Stomach smooth muscle (tissue), 2 donors: ENCODE measurements around the gene CHN2.

ENCODE experiments used
- H3K27ac ChIP-seq: one replicate; pipeline ENCODE4 v1.7.0; 2013; ENCODE audit warnings: mild to moderate bottlenecking, low read length, inconsistent platforms
- H3K27me3 ChIP-seq, 2 donors: one replicate each; pipeline ENCODE4 v1.7.0; 2013; ENCODE audit warnings: low read length in 2 of 2; ENCODE audit not compliant: insufficient read depth in 2 of 2, control insufficient read depth in 1 of 2
- H3K36me3 ChIP-seq, 2 donors: one replicate each; pipeline ENCODE4 v1.7.0; 2013; ENCODE audit warnings: low read length in 2 of 2; ENCODE audit not compliant: control insufficient read depth in 2 of 2, insufficient read depth in 2 of 2
- H3K4me1 ChIP-seq: one replicate; pipeline ENCODE4 v1.7.0; 2013; ENCODE audit warnings: low read length; ENCODE audit not compliant: control insufficient read depth, insufficient read depth
- H3K4me3 ChIP-seq, 2 donors: one replicate each; pipeline ENCODE4 v1.7.0; 2013; ENCODE audit warnings: low read length in 2 of 2
- H3K9ac ChIP-seq, 2 donors: one replicate each; pipeline ENCODE4 v1.7.0; 2013; ENCODE audit warnings: low read length in 2 of 2, mild to moderate bottlenecking in 1 of 2
- H3K9me3 ChIP-seq, 2 donors: one replicate each; pipeline ENCODE4 v1.7.0; 2013; ENCODE audit warnings: low read length in 2 of 2; ENCODE audit not compliant: control insufficient read depth in 2 of 2
- donor health status: healthy.
- donor health status: Pancreatic carcinoma.

Gene CHN2

DNA sequence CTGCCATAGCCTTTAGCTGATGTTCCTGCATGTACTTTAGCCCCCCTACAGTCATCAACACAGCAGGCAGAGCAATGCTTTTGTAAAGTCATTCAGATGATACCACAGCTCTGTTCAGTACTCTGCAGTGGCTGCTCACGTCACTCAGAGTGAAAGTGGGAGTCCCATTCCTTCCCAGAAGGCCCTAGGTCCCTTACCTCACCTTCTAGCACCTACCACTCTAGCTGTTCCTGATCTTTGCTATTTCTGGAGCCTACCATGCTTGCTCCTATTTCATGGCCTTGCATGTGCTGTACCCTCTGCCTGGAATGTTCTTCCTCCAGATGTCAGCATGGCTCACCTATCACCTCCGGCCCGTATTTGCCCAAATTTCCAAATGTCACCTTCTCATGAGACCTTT, 274.7 kb downstream of the CHN2 start:
- Histone ChIP-seq H3K27me3 (peaks cover 0 to 2% of the 10 kb centered on the region in 2 donors), H3K9ac (no peak overlapping the region), H3K27ac (no peak overlapping the region), H3K4me3 (no peak overlapping the region), H3K4me1 (no peaks in the 10 kb centered on the region), H3K36me3 (no peaks in the 10 kb centered on the region), H3K9me3 (no peaks in the 10 kb centered on the region)

DNA sequence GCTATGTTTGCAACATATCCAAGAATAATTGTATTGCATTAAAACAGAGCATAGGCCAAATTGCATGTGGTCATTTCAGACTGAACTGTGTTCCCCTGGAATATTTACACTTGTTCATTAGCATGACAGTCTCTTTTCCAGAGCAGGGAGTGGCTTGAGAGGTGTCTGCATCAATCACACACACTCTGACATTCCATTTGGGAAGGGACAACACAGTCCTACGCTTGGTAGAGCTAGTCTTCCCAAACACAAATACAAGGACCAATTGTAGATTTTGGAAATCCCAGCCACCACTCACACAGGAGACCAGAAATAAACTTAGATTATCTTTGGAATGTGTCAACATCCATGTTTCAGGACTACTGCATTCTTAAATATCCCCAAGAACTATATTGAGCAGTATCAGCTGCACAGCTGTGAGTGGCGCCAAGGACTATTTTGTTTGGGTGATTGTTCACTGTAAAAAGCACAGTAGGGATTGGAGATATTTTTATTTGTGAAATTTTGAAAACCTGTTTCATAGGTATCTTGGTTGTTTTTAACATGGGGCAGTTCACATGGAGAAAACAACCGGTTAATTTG, 275.5 kb downstream of the CHN2 start:
- Histone ChIP-seq H3K27me3 (peaks cover 0 to 2% of the 10 kb centered on the region in 2 donors), H3K9ac (no peak overlapping the region), H3K27ac (no peak overlapping the region), H3K4me1 (no peaks in the 10 kb centered on the region), H3K4me3 (no peak overlapping the region), H3K36me3 (no peaks in the 10 kb centered on the region), H3K9me3 (no peaks in the 10 kb centered on the region)

DNA sequence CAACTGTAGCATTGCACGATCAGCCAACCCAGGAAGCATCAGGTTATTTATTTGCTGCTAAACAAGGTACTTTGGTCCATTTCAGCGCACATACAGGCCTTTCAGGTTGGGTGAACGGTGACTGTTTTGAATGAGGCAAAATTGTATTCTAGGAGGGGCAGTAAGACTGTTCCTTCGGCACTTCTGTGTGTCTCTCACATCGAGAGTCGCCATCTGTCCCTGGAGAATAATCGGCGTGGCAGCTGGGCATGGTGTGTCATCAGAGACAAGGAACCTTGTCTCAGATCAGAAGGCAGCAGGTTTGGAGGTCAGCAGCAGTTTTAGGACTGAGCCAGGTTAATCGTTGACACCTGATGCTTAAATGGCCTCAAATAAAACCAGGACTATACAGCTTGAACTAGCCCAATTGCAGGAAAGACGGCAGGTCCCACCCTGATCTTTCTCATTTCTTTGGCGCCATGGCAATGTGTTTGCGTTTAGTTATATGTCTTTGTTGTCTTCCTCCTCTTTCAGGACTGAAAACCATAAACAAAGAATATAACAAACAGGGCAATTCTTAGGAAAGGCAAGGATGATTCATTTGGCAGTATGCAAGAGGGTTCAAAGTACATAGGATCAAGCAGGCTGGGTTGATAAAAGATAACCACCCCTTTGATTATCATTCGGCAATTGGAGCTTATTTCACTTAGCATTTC, 277.0 kb downstream of the CHN2 start:
- H3K9me3 ChIP-seq, result no peaks in the 10 kb centered on the region
- H3K27ac ChIP-seq, result no peak overlapping the region
- H3K4me3 ChIP-seq, result no peak overlapping the region
- no peaks in the 10 kb centered on the region for H3K4me1 ChIP-seq
- no peaks in the 10 kb centered on the region for H3K36me3 ChIP-seq
- no peak overlapping the region for H3K9ac ChIP-seq
- peaks cover 0 to 2% of the 10 kb centered on the region in 2 donors for H3K27me3 ChIP-seq

DNA sequence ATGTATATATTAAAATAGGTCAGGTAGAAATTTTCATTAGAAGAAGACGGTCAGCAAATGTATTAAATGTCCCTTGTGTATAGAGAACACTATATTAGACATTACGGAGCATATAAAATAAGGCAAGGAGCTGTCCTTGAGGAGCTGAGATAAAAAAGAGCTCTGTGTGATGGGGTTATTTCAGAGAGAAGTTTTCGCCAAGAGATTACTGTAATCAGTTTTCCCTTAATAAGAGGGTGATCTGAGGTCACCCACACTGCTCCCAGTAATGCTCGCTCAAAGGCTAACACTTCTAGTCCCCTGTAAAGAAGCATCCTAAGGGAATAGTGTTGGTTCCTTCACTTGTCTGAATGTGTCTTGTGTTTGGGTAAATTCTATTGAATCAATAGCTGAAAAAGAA, 282.3 kb downstream of the CHN2 start:
- Histone ChIP-seq H3K4me1 (peaks cover 18% of the 10 kb centered on the region), H3K9ac (no peak overlapping the region), H3K36me3 (no peaks in the 10 kb centered on the region), H3K27me3 (no peaks in the 10 kb centered on the region), H3K4me3 (no peak overlapping the region), H3K27ac (no peak overlapping the region), H3K9me3 (no peaks in the 10 kb centered on the region)

DNA sequence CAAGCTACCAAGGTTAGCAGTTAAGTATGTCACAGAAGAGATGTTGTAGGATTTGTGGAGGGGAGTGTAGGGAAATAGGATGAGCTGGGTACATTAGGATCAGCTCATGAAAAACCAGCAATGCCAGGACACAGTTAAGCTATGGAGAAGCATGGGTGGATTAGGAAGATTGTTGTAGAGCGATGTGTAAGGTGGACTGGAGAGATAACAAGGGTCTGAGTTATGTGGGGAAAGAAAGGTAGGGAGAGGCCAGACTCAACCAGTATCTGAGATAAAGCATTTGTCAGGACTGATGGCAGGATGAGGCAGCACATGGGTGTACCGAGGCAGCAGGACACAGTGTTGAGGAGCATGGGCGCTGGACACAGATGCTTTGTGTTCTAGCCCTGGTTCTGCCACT, 283.7 kb downstream of the CHN2 start:
- H3K9ac ChIP-seq, result no peak overlapping the region
- H3K27ac ChIP-seq, result no peak overlapping the region

DNA sequence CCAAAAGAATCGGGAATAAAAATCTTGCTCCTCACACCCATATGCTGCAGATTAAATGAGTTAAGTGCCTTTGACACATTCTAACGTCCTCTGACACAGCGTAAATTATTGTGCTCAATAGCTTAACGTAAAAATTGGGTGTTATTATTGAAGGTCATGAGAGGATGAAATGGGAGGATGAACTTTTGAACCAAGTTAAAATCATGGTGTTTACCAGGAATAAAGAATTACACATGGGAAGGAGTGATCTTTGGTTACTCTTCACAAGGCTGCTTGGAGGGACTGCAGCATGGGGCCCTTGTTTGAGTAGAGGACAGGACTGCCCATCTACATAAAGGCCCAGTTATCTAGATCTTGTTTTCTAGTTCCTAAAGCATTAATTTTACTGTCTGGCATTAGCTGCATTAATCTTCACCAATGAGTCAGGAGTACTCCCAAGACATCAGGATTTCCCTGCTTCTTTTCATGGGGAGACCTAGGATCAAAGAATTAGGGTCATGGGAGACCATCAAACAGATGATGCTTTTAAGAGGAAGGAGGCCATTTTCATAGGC, 284.2 kb downstream of the CHN2 start:
- Histone ChIP-seq H3K9me3 (no peaks in the 10 kb centered on the region), H3K36me3 (no peaks in the 10 kb centered on the region), H3K27ac (peak overlapping the region; percentile 85), H3K4me3 (no peak overlapping the region), H3K27me3 (no peaks in the 10 kb centered on the region), H3K4me1 (peaks cover 24% of the 10 kb centered on the region), H3K9ac (no peak overlapping the region)

More for the DNA sequence above, 283.7 kb downstream of the CHN2 start:
- no peaks in the 10 kb centered on the region for H3K9me3 ChIP-seq
- H3K4me3 ChIP-seq, result no peak overlapping the region
- no peaks in the 10 kb centered on the region for H3K27me3 ChIP-seq
- H3K4me1 ChIP-seq, result peaks cover 24% of the 10 kb centered on the region
- no peaks in the 10 kb centered on the region for H3K36me3 ChIP-seq

DNA sequence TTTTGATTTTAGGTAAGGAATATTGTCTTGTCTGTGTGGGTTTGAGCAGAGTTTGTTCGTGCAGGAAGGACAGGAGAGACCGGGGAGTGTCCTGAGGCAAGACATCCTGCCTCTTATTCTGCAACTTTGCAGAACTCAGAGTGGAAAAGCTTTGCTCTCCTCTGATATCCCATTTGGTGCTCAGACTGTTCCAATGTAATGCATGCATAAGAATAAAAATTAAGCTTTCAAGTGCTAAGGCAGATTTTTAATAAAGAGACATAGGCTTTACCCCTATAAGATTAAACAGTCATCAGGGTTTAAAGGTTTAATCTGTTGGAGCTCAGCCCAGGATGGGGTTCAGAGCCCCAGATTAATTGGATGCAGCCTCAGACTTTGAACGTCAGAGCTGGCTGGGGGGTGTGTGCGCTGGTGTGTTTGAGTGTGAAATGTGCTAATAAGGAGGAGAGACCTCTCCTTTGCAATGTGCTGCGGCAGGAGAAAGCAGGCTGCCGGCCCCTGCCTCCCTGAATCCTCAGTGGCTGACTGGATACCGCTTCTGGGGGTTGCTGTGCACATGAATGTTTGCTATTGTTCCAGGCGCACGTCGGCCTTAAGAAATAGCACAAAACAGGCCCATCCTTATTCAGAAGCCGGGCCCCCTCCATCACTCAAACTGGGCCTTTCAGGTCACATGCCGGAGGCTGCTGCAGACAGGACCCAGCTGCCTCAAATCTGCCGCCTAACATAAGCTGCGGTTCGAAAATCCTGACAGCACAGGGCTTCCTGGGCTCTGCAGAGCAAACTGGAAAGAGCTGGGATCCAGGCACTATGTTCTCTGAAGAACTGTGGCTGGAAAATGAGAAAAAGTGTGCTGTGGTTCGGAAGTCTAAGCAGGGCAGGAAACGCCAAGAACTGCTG, 285.0 kb downstream of the CHN2 start:
- Histone ChIP-seq H3K4me1 (peaks cover 24% of the 10 kb centered on the region), H3K36me3 (no peaks in the 10 kb centered on the region), H3K27me3 (no peaks in the 10 kb centered on the region), H3K4me3 (peak overlapping the region; percentile 44 to 66), H3K9ac (peak overlapping the region; percentile 43 to 63), H3K9me3 (no peaks in the 10 kb centered on the region), H3K27ac (peak overlapping the region; percentile 85)

DNA sequence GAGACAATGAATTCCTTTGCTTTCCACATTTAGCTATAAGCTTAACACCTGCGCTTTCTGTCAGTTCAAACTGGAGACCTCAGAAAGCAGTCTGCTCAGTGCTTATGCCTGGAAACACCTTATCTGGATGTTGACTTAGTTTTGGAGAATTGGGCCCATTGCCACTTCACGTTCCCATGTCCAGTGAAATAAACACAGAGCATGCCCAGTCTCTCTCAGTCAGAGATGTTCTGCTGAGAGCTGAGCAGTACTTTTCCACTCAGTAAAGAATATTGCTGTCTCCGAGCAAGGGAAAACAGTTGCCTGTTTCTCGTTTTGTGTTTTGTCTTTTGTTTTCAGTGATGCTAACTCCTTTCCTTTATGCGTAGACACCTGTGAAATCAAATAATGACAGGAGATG, 285.9 kb downstream of the CHN2 start:
- Histone ChIP-seq H3K36me3 (no peaks in the 10 kb centered on the region), H3K4me3 (peak overlapping the region; percentile 44 to 66), H3K9ac (peak overlapping the region; percentile 43 to 63), H3K27me3 (no peaks in the 10 kb centered on the region), H3K9me3 (no peaks in the 10 kb centered on the region), H3K4me1 (peaks cover 29% of the 10 kb centered on the region), H3K27ac (peak overlapping the region; percentile 85)

DNA sequence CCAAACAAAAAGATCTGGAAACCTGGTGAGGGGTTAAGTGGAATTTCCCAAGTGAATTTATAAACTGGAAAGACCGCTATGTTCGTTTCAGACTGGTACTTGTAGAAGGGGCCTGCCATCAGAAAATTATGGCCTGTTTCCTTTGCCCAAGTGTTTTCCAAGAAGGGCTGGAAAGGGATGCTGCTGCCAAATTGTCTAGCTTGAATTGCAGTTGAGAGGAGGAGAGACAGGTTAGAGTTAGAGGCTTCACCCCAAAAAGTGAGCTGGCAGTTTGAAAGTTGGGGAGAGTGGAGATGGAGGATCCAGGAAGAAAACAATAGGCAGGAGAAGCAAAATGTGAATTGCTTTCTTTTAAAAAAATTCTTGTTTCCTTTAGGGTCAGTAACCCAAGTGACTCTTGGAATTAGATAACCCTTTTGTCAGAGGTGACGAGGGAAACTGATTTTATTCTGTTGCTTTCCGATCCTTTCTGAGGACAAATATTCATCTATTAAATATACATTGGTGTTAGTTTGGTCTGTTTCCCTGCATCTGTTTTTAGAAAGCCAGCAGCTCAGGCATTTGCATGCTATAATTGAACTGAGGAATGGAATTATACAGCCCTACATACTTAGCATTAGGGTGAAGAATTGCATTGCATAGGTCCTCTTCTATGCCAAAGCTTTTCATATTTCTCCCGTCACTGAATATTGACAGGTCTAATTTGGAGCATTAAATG, 286.5 kb downstream of the CHN2 start:
- peaks cover 35% of the 10 kb centered on the region for H3K4me1 ChIP-seq
- H3K27ac ChIP-seq, result peak overlapping the region; percentile 85
- H3K4me3 ChIP-seq, result peak overlapping the region; percentile 44 to 66
- no peaks in the 10 kb centered on the region for H3K9me3 ChIP-seq
- no peaks in the 10 kb centered on the region for H3K27me3 ChIP-seq
- no peaks in the 10 kb centered on the region for H3K36me3 ChIP-seq
- peak overlapping the region; percentile 43 to 63 for H3K9ac ChIP-seq

DNA sequence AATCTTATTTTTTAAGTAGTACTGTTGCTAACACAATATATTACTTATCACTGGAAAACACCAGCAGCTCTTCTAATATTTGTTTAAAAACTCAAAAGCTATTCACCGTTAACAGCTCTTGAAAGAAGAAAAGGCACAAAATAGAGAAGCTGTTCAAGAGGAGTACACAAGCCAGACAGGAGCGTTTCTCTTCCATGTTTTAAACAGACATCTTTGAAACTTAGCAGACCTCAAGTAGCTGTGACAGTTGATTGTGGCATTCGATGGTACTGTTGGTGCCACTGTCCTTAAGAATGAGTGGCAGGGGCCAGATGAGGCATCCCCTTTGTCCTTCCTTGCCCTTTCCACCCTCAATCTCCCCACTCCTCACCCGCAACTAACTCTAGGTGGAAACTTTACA, 287.5 kb downstream of the CHN2 start:
- Histone ChIP-seq H3K27ac (peak overlapping the region; percentile 73), H3K27me3 (no peaks in the 10 kb centered on the region), H3K36me3 (no peaks in the 10 kb centered on the region), H3K4me1 (peaks cover 42% of the 10 kb centered on the region), H3K9ac (peak overlapping the region in 1 of 2 donors; percentile 55), H3K9me3 (no peaks in the 10 kb centered on the region), H3K4me3 (peak overlapping the region in 1 of 2 donors; percentile 66)
